Retinal pigment epithelial cell (primary cell): ENCODE data around the gene PPP2R2D.

Source experiments
- DNase-seq: peaks from one replicate; pipeline ENCODE4 v3.0.0-alpha.2; 2010; ENCODE audit warnings: low read depth
- H3K4me3 ChIP-seq: 2 replicates; pipeline ENCODE4 v1.5.1; 2011; ENCODE audit warnings: mild to moderate bottlenecking, low read length, control low read depth, moderate library complexity
- CTCF ChIP-seq: conservative IDR thresholded peaks from 2 replicates; pipeline ENCODE4 v1.5.1; 2011; ENCODE audit warnings: low read depth, low read length, control low read depth, inconsistent platforms

Gene PPP2R2D

DNA sequence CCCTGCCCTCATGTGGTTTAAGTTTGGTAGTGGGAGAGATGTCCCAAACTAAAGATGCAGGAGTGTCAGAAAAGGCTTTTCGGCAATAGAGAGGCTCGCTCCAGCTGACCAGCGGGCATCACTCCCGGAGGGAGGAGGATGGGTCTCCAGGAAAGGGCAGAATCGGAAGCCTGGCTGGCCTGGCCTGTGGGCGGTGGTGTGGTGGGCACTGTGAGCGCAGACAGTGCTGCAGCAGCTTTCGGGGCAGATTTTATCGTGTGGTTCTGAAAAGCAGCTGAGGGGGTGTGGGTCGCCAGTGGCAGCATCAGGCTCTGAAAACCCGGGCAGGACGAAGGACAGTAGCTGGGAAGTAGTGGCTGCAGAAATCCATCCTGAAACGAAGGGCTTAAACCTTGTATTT is 68.1 kb downstream of the PPP2R2D start:
- TF ChIP-seq CTCF: no peak
- no peak for DNase-seq
- no peak overlapping the region for H3K4me3 ChIP-seq

- no peak for DNase-seq
- no peak overlapping the region for H3K4me3 ChIP-seq
- TF ChIP-seq CTCF: no peak
Measured at GRCh38 chr10:131970946-131971345, 70.1 kb downstream of the PPP2R2D start.

DNA sequence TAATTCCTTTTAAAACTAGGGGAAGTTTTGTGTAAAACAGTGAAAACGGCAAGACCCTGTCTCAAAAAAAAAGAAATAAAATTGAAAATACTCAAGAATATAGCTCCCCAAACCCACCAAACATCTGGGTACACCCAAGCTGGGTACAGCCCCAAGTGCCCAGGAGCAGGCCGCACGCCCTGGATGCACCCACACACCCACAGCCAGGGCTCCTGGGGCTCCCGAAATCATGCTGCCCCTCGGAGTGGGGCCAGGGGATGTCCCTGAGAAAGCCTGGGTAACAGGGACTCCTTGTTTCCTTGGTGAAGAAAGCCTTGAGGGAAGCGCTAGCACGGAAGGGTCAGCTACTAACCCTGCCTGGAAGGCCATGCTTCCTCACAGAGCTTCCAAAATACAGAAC is 70.8 kb downstream of the PPP2R2D start:
- DNase-seq: no peak
- H3K4me3 ChIP-seq: no peak overlapping the region
- TF ChIP-seq CTCF: no peak

DNA sequence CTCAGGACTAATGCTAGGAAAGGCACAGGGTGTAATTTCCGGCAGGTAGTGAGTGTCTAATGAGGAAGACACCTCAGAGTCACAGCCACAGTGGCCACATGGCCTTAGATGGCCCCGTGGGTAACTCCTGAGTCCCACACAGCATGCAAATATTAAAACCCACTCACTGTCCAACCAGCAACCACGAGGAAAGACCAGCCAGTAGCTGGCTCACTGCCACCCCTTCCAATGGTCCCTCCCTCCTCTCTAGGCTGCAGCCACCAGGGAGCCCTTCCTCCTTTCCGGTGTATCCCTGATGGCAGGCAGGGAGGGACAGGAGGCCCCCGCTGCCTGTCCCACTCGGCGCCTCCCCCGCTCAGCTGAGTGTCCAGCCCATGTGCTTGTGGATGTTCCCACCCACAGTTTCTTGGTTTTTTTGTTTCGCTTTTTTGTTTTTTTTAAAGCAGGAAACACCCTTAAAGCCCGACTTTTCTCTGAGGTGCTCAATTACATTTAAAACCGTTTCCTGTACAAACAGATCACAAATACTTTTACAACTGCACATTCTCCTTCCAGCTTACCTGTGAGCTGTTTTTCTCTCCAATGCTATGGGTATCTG is 71.8 kb downstream of the PPP2R2D start:
- no peak for DNase-seq
- H3K4me3 ChIP-seq: no peak overlapping the region
- no peak for TF ChIP-seq CTCF

DNA sequence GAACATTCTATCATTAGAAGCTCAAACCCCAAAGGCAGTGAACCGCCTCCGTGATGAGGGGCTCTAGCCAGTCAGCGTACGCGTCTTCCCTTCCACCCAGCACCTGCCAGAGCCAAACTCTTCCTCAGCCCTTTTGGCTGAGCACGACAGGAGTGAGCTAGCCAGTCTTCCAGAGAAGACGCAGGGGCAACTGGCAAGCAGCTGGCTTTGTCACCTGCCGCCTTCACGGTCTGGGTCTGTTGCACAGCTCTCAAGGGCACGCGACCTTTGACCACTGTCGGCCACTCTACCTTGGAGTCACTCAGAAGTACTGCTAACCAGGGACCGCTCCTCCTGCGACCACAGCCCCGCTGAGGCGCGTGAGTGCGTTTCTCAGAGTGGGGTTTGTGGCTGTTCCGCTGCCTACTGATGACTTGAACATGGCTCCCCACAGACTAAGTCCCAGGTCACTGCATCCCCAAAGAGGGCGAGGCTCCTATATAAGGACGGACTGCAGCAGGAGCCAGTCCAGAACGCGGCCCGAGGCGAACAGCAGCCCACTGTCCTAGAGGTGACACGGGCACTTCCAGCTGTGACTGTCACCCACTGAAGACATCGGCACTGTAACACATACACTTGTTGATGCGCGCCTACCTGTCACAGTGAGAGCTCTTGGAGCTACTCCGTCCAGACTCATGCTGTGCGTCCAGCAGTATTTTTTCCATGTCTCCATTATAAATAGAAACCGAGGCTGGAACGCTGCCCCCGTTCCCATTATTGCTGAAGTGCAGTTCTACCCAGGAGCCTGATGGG is 72.5 kb downstream of the PPP2R2D start:
- no peak for TF ChIP-seq CTCF
- no peak for DNase-seq
- H3K4me3 ChIP-seq: no peak overlapping the region

DNA sequence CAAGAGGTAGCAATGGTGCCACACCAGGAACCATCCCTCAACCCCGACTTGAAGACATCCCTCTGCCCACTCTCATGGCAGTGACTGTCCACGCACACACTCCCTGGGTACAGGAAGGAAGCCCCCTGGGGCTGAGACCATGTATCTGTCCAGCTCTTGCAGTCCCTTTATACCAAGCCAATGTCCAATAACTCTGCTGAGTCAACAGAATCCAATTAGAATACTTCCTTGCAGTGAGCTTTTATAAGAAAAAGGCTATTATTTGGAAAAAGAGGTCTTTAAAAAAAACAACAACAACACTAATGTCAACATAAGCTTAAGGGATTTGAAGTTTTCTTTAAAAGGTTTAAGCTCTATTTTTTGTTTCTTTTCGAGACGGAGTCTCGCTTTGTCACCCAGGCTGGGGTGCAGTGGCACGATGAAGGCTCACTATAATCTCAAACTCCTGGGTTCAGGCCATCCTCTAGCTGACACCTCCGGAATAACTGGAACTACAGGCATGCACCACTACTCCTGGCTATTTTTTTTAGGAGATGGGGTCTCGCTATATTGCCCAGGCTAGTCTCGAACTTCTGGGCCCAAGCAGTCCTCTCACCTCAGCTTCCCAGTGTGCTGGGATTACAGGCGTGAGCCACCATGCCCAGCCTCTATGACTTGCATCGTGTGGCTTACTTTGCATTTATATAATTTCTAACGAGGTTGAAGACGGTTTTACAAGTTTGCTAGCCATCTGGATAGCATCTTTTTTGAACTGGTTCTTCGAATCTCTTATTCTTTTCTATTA is 73.4 kb downstream of the PPP2R2D start:
- TF ChIP-seq CTCF: no peak
- DNase-seq: no peak
- no peak overlapping the region for H3K4me3 ChIP-seq
